GM21528 (cell line): ENCODE measurements around the gene PMEPA1.
A peak's percentile ranks its signal among the peaks of the same experiment; 100 is the strongest.

ENCODE experiments used
- ATAC-seq: cut with Tn5 transposase; IDR thresholded peaks from one replicate; pipeline ENCODE4 v1.9.1; 2021; ENCODE audit warnings: mild to moderate bottlenecking, moderate library complexity; ENCODE audit not compliant: unreplicated experiment, low FRiP score

The PMEPA1 gene

GRCh38 chr20:57709823-57710799 lies at the start of gene PMEPA1:
Gene PMEPA1, minus strand, starts transcription at chr20:57710015. Its CDS starts 433 bp downstream, at chr20:57709582.
- ATAC-seq, result peak; percentile 76

- ATAC-seq, result no peak
These were observed 48.0 kb upstream of the PMEPA1 start for GRCh38 chr20:57757767-57758166.

- ATAC-seq, result no peak
These were observed 47.1 kb upstream of the PMEPA1 start for GRCh38 chr20:57756921-57757320.

GRCh38 chr20:57756213-57756612 lies 46.4 kb upstream of the PMEPA1 start:
- no peak for ATAC-seq

GRCh38 chr20:57755609-57756008 lies 45.8 kb upstream of the PMEPA1 start:
- ATAC-seq, result no peak

- ATAC-seq, result no peak
These were observed 44.4 kb upstream of the PMEPA1 start for GRCh38 chr20:57754190-57754589.

- no peak for ATAC-seq
These were observed 43.7 kb upstream of the PMEPA1 start for GRCh38 chr20:57753332-57754164.

GRCh38 chr20:57751411-57751810 lies 41.6 kb upstream of the PMEPA1 start:
- ATAC-seq, result no peak

- no peak for ATAC-seq
These were observed 40.1 kb upstream of the PMEPA1 start for GRCh38 chr20:57749869-57750268.

- ATAC-seq, result no peak
These were observed 39.4 kb upstream of the PMEPA1 start for GRCh38 chr20:57749131-57749690.

GRCh38 chr20:57748601-57749130 lies 38.9 kb upstream of the PMEPA1 start:
- ATAC-seq, result no peak

GRCh38 chr20:57747861-57748481 lies 38.2 kb upstream of the PMEPA1 start:
- ATAC-seq, result no peak

GRCh38 chr20:57746832-57747404 lies 37.1 kb upstream of the PMEPA1 start:
- ATAC-seq, result no peak

- ATAC-seq, result no peak
These were observed 36.4 kb upstream of the PMEPA1 start for GRCh38 chr20:57746201-57746600.

GRCh38 chr20:57744206-57744605 lies 34.4 kb upstream of the PMEPA1 start:
- ATAC-seq, result no peak

- ATAC-seq, result no peak
These were observed 33.8 kb upstream of the PMEPA1 start for GRCh38 chr20:57743450-57744095.

- ATAC-seq, result no peak
These were observed 32.8 kb upstream of the PMEPA1 start for GRCh38 chr20:57742507-57743181.

- no peak for ATAC-seq
These were observed 28.7 kb upstream of the PMEPA1 start for GRCh38 chr20:57738484-57738883.

- ATAC-seq, result no peak
These were observed 28.2 kb upstream of the PMEPA1 start for GRCh38 chr20:57738053-57738452.
